Lung (tissue), 12 donors: Measurements from ENCODE around the gene GPR107. TPM values are rescaled to one million over a fixed set of nuclear protein-coding genes. Genes with fewer than 3 reads are reported as not detected.

Experiments used
- ATAC-seq: fragments of 200-7000 bp; cut with Tn5 transposase; one replicate; pipeline ENCODE4 v1.9.1; 2020; ENCODE audit warnings: moderate number of reproducible peaks; ENCODE audit not compliant: insufficient read depth, low FRiP score
- DNase-seq, 3 donors: peaks; one replicate each; pipeline ENCODE4 v3.0.0-alpha.2; 2013 to 2017
- H3K27ac ChIP-seq, 2 donors: one replicate each; pipeline ENCODE4 v1.5.1; 2013; ENCODE audit warnings: mild to moderate bottlenecking in 2 of 2, moderate library complexity in 2 of 2, control low read depth in 1 of 2, inconsistent platforms in 1 of 2, low read depth in 1 of 2, low read length in 1 of 2
- H3K27me3 ChIP-seq, 3 donors: one replicate each; pipeline ENCODE4 v1.5.1; 2013; ENCODE audit warnings: low read length in 2 of 3; ENCODE audit not compliant: control insufficient read depth in 3 of 3, insufficient read depth in 3 of 3
- H3K36me3 ChIP-seq, 4 donors: one replicate each; pipeline ENCODE4 v1.5.1; 2013; ENCODE audit warnings: low read length in 4 of 4, mild to moderate bottlenecking in 1 of 4, moderate library complexity in 1 of 4; ENCODE audit not compliant: control insufficient read depth in 4 of 4, insufficient read depth in 4 of 4
- H3K4me1 ChIP-seq, 5 donors: one replicate each; pipeline ENCODE4 v1.5.1; 2013; ENCODE audit warnings: low read length in 5 of 5, mild to moderate bottlenecking in 2 of 5, moderate library complexity in 1 of 5; ENCODE audit not compliant: control insufficient read depth in 5 of 5, insufficient read depth in 5 of 5
- H3K4me3 ChIP-seq: one replicate; pipeline ENCODE4 v1.5.1; 2013; ENCODE audit warnings: mild to moderate bottlenecking, control low read depth, moderate library complexity
- H3K9ac ChIP-seq, 2 donors: one replicate each; pipeline ENCODE4 v1.5.1; 2013; ENCODE audit warnings: low read length in 2 of 2, control low read depth in 1 of 2; ENCODE audit not compliant: insufficient read depth in 1 of 2
- H3K9me3 ChIP-seq, 4 donors: one replicate each; pipeline ENCODE4 v1.5.1; 2013; ENCODE audit warnings: low read length in 3 of 4, mild to moderate bottlenecking in 1 of 4, moderate library complexity in 1 of 4; ENCODE audit not compliant: control insufficient read depth in 4 of 4, insufficient read depth in 3 of 4
- CTCF ChIP-seq: IDR thresholded peaks from 2 replicates; pipeline ENCODE4 v1.5.1; 2012; ENCODE audit warnings: mild to moderate bottlenecking; ENCODE audit errors: control extremely low read depth, extremely low read depth
- WGBS, 2 donors: extraction: QIAGEN DNeasy Blood & Tissue Kit; methylation state at CpG; one replicate each; pipeline ENCODE4 v1.1.7; 2013; 5-methylcytosine and 5-hydroxymethylcytosine counted together
- polyA plus RNA-seq, 2 donors: library from polyadenylated mRNA; stranded (reverse); fragments of 200-250 nt; gene quantifications; one replicate each; pipeline ENCODE4 v1.2.1, GENCODE V29; 2013
- total RNA-seq, 2 donors: library from RNA; depleted of rRNA in 1 of 2; stranded (reverse); fragments of >200 nt in 1 of 2; gene quantifications; one replicate each; pipeline ENCODE4 v1.2.1, GENCODE V29; 2014 to 2021
- donor health status: control.
- donor health status: control.
- donor health status: Bipolar disorder and iron deficiency.
- donor health status: healthy.
- donor health status: DM: yes; HTN: yes; CAD: no.

GPR107 gene
- total and polyA plus RNA-seq, 4 donors = 11.0 to 180 (median 33.2) TPM

- no peaks in the 10 kb centered on the region for H3K4me1 ChIP-seq
- H3K36me3 ChIP-seq = peaks cover 34 to 47% (median 46%) of the 10 kb centered on the region in 4 donors
- H3K9me3 ChIP-seq = no peaks in the 10 kb centered on the region
- H3K4me3 ChIP-seq = no peak overlapping the region
- 79 to 88% methylated on average over 3 of the region's 3 CpGs for WGBS, 2 donors
- no peak for TF ChIP-seq CTCF
- no peak overlapping the region for H3K27ac ChIP-seq
- DNase-seq = no peak
- H3K27me3 ChIP-seq = no peaks in the 10 kb centered on the region
- no peak for ATAC-seq
- no peak overlapping the region for H3K9ac ChIP-seq
These were observed 47.0 kb downstream of the GPR107 start for GRCh38 chr9:130100681-130101080.

GRCh38 chr9:130101915-130102314 is 48.2 kb downstream of the GPR107 start:
- no peak for TF ChIP-seq CTCF
- WGBS, 2 donors = 89 to 91% methylated on average over 9 of the region's 9 CpGs
- H3K4me3 ChIP-seq = no peak overlapping the region

GRCh38 chr9:130104491-130105193 is 50.9 kb downstream of the GPR107 start:
- no peaks in the 10 kb centered on the region for H3K27me3 ChIP-seq
- ATAC-seq = no peak
- no peaks in the 10 kb centered on the region for H3K4me1 ChIP-seq
- peaks cover 39 to 48% (median 41%) of the 10 kb centered on the region in 4 donors for H3K36me3 ChIP-seq
- no peak for TF ChIP-seq CTCF
- H3K27ac ChIP-seq = no peak overlapping the region
- no peak for DNase-seq
- H3K9me3 ChIP-seq = no peaks in the 10 kb centered on the region
- H3K9ac ChIP-seq = no peak overlapping the region
- no peak overlapping the region for H3K4me3 ChIP-seq
- 61 to 80% methylated on average over 4 of the region's 4 CpGs for WGBS, 2 donors

More at GRCh38 chr9:130101915-130102314, 48.2 kb downstream of the GPR107 start:
- ATAC-seq (no peak), DNase-seq (no peak)
- Histone ChIP-seq H3K27me3 (no peaks in the 10 kb centered on the region), H3K9me3 (no peaks in the 10 kb centered on the region), H3K9ac (no peak overlapping the region), H3K27ac (no peak overlapping the region), H3K4me1 (no peaks in the 10 kb centered on the region), H3K36me3 (peaks cover 34 to 47% (median 42%) of the 10 kb centered on the region in 4 donors)
